22Rv1 (cell line): ENCODE measurements around the gene TXNDC8.
"Not testable (repeated sequence)": the region's sequence is repeated elsewhere in the genome, so short reads cannot be mapped to it uniquely, and the experiment has no call there.

Source experiments
- H3K27ac ChIP-seq: fragments of 450-650 bp; 2 replicates; pipeline ENCODE4 v1.5.1; 2017
- CTCF ChIP-seq: fragments of 450-650 bp; IDR thresholded peaks from 2 replicates; pipeline ENCODE4 v1.5.1; 2017; ENCODE audit warnings: mild to moderate bottlenecking
- ZFX ChIP-seq: fragments of 450-650 bp; IDR thresholded peaks from 2 replicates; pipeline ENCODE4 v1.6.1; 2017; ENCODE audit warnings: antibody characterized with exemption, borderline replicate concordance

The TXNDC8 gene

GRCh38 chr9:110316261-110317075, 21.2 kb downstream of the TXNDC8 start:
- TF ChIP-seq CTCF (no peak), ZFX (no peak)
- no peak overlapping the region for H3K27ac ChIP-seq

GRCh38 chr9:110311978-110312377, 25.7 kb downstream of the TXNDC8 start:
- not testable (repeated sequence) for H3K27ac ChIP-seq

GRCh38 chr9:110309681-110310080, 28.0 kb downstream of the TXNDC8 start:
- H3K27ac ChIP-seq: no peak overlapping the region
- no peak for TF ChIP-seq ZFX
- TF ChIP-seq CTCF: no peak

- H3K27ac ChIP-seq: no peak overlapping the region
- TF ChIP-seq CTCF: no peak
- TF ChIP-seq ZFX: no peak
Observed at GRCh38 chr9:110308633-110309038, 29.0 kb downstream of the TXNDC8 start.

GRCh38 chr9:110307191-110307590, 30.5 kb downstream of the TXNDC8 start:
- TF ChIP-seq CTCF: no peak
- TF ChIP-seq ZFX: no peak
- no peak overlapping the region for H3K27ac ChIP-seq

GRCh38 chr9:110303133-110303532, 34.5 kb downstream of the TXNDC8 start:
- TF ChIP-seq CTCF: no peak
- TF ChIP-seq ZFX: no peak
- H3K27ac ChIP-seq: no peak overlapping the region

GRCh38 chr9:110298043-110298605, 39.5 kb downstream of the TXNDC8 start:
- TF ChIP-seq CTCF (no peak), ZFX (no peak)
- no peak overlapping the region for H3K27ac ChIP-seq
